Colonic mucosa (tissue), 4 donors: Measurements from ENCODE around the gene ZNF497. TPM values are rescaled to one million over a fixed set of nuclear protein-coding genes. Genes with fewer than 3 reads are reported as not detected.
"Not testable (repeated sequence)": the region's sequence is repeated elsewhere in the genome, so short reads cannot be mapped to it uniquely, and the experiment has no call there.

Experiments
- DNase-seq: peaks from one replicate; pipeline ENCODE4 v3.0.0-alpha.2; 2020
- H3K27ac ChIP-seq: fragments of 200-600 bp; one replicate; pipeline ENCODE4 v1.8.0; 2021
- H3K27me3 ChIP-seq: fragments of 200-600 bp; one replicate; pipeline ENCODE4 v1.8.0; 2021
- H3K36me3 ChIP-seq: fragments of 200-600 bp; one replicate; pipeline ENCODE4 v1.8.0; 2021
- H3K4me1 ChIP-seq: fragments of 200-600 bp; one replicate; pipeline ENCODE4 v1.8.0; 2021; ENCODE audit warnings: mild to moderate bottlenecking
- H3K4me3 ChIP-seq: fragments of 200-600 bp; one replicate; pipeline ENCODE4 v1.8.0; 2021
- H3K9ac ChIP-seq, 2 donors: one replicate each; pipeline ENCODE4 v1.7.0; 2013; ENCODE audit warnings: control low read depth in 2 of 2, low read depth in 2 of 2, low read length in 2 of 2
- H3K9me3 ChIP-seq: fragments of 200-600 bp; one replicate; pipeline ENCODE4 v1.8.0; 2021
- CTCF ChIP-seq: fragments of 200-600 bp; IDR thresholded peaks from one replicate; pipeline ENCODE4 v1.8.0; 2022; ENCODE audit warnings: antibody characterized with exemption, mild to moderate bottlenecking
- intact Hi-C: fragments of 100-400 bp; cut with DNase I; formaldehyde crosslinking; loops from one replicate; pipeline ENCODE4 v1.14.1; 2022
- total RNA-seq, 2 donors: library from RNA; stranded (reverse); fragmentation: NEBNext Ultra II Directional in 1 of 2; extraction: Animal tissue kit (Norgen Biotek cat#: 25700) in 1 of 2; gene quantifications; one replicate each; pipeline ENCODE4 v1.2.1, GENCODE V29; 2021
- donor health status: healthy.
- donor health status: DM: no; HTN: no; CAD: no.
- donor health status: DM: no; HTN: no; CAD: no.

ZNF497 gene
- total RNA-seq, 2 donors from 2014 or later = 0.98 to 1.9 TPM

DNA sequence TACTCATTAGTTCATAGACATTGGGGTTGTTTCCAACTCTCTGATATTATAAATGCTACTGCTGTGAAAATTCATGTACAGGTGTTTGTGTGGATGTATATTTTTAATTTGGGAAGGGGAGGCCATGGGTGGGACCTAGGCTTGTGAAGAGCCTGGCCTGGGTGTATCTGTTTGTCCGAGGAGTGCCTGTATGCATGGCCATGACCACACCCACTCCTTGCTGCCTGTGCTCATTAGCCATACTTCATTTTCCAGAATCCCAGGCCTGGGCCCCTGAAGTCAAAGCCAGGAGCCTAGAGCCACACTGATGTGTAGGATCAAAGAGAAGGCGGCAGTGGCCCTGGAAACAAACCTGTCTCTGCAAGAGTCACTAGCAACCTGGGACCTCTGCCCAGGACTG, 47.0 kb downstream of the ZNF497 start:
- Histone ChIP-seq H3K36me3 (no peaks in the 10 kb centered on the region), H3K9me3 (no peaks in the 10 kb centered on the region), H3K4me1 (no peaks in the 10 kb centered on the region), H3K4me3 (no peak overlapping the region), H3K27me3 (no peaks in the 10 kb centered on the region), H3K27ac (no peak overlapping the region), H3K9ac (no peak overlapping the region)
- no peak for DNase-seq
- no peak for TF ChIP-seq CTCF
- intact Hi-C loops = no loop called here

DNA sequence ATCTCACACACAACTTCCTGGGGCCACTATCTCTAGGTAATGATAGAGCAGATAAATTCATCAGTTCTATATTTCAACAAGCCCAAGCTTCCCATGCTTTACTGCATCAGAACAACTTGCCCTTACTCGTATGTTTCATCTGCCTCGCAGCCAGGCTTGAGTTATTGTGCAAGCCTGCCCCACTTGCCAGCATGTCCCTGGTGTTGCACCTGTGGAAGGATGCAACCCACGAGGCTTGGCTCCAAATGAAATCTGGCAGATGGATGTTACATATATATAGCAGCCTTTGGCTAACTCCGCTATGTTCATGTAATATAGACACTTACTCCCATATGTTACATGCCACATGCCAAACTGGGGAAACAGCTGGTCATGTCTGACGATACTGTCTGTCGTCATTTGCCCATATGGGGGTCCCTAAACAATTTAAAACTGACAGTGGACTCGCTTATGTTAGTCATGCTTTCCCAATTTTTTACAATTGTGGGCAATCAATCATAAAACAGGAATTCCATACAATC, 51.1 kb downstream of the ZNF497 start:
- H3K36me3 ChIP-seq = no peaks in the 10 kb centered on the region
- no peaks in the 10 kb centered on the region for H3K27me3 ChIP-seq
- H3K9ac ChIP-seq = no peak overlapping the region
- no peaks in the 10 kb centered on the region for H3K9me3 ChIP-seq
- H3K27ac ChIP-seq = no peak overlapping the region
- H3K4me3 ChIP-seq = no peak overlapping the region
- TF ChIP-seq CTCF = no peak
- DNase-seq = no peak
- no peaks in the 10 kb centered on the region for H3K4me1 ChIP-seq
- intact Hi-C loops = no loop called here

DNA sequence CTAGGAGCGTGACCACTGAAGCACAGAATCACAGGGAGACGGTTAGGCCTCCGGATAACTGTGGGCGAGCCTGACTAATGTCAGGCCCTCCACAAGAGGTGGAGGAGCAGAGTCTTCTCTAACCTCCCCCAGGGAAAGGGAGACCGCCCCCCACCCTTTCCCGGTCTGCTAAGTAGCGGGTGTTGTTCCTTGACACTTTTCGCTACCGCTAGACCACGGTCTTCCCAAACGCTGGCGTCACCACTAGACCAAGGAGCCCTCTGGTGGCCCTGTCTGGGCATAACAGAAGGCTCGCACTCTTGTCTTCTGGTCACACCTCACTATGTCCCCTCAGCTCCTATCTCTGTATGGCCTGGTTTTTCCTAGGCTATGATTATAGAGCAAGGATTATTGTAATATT, 51.9 kb downstream of the ZNF497 start:
- H3K27ac ChIP-seq, H3K9ac ChIP-seq, H3K4me3 ChIP-seq, H3K4me1 ChIP-seq, H3K36me3 ChIP-seq, H3K27me3 ChIP-seq, H3K9me3 ChIP-seq, DNase-seq, intact Hi-C loops: not testable (repeated sequence)

GRCh38 chr19:58307736-58308135, 54.8 kb downstream of the ZNF497 start:
- intact Hi-C loops = no loop called here
- Histone ChIP-seq H3K9ac (no peak overlapping the region), H3K9me3 (no peaks in the 10 kb centered on the region), H3K27me3 (no peaks in the 10 kb centered on the region), H3K4me1 (no peaks in the 10 kb centered on the region), H3K36me3 (no peaks in the 10 kb centered on the region), H3K27ac (no peak overlapping the region), H3K4me3 (no peak overlapping the region)
- no peak for TF ChIP-seq CTCF
- no peak for DNase-seq

- H3K36me3 ChIP-seq = no peaks in the 10 kb centered on the region
- peak overlapping the region; percentile 98 for H3K4me3 ChIP-seq
- H3K4me1 ChIP-seq = no peaks in the 10 kb centered on the region
- no peaks in the 10 kb centered on the region for H3K9me3 ChIP-seq
- TF ChIP-seq CTCF = no peak
- intact Hi-C loops = no loop called here
- no peaks in the 10 kb centered on the region for H3K27me3 ChIP-seq
- peak overlapping the region; percentile 75 for H3K27ac ChIP-seq
- peak; percentile 21 for DNase-seq
- H3K9ac ChIP-seq = peak overlapping the region; percentile 93 to 97
Measured at GRCh38 chr19:58305932-58306323, 56.6 kb downstream of the ZNF497 start.

- H3K9me3 ChIP-seq = no peaks in the 10 kb centered on the region
- no peak for TF ChIP-seq CTCF
- no peaks in the 10 kb centered on the region for H3K36me3 ChIP-seq
- H3K4me3 ChIP-seq = peak within 1 kb of the TSS; percentile 98
- no peaks in the 10 kb centered on the region for H3K27me3 ChIP-seq
- peak within 1 kb of the TSS; percentile 75 for H3K27ac ChIP-seq
- DNase-seq = peak; percentile 97
- intact Hi-C loops = no loop called here
- H3K9ac ChIP-seq = peak within 1 kb of the TSS; percentile 93 to 97
- H3K4me1 ChIP-seq = no peaks in the 10 kb centered on the region
Measured at GRCh38 chr19:58305065-58305931, 57.3 kb downstream of the ZNF497 start, which contains the start of gene ERVK3-1. TSS of gene ERVK3-1 (plus strand) at chr19:58305377. CDS start at chr19:58312169, 6,792 bp downstream.
